ENCODE measurements around the gene UBP1. TPM values are rescaled to one million over a fixed set of nuclear protein-coding genes. Genes with fewer than 3 reads are reported as not detected.

Gene UBP1
- total and polyA plus RNA-seq, 9 of the 15 experiments (the other 6 are each of a cell fraction or from before 2014, with no cell fraction given) = 13.6 to 143 (median 79.6) TPM

DNA sequence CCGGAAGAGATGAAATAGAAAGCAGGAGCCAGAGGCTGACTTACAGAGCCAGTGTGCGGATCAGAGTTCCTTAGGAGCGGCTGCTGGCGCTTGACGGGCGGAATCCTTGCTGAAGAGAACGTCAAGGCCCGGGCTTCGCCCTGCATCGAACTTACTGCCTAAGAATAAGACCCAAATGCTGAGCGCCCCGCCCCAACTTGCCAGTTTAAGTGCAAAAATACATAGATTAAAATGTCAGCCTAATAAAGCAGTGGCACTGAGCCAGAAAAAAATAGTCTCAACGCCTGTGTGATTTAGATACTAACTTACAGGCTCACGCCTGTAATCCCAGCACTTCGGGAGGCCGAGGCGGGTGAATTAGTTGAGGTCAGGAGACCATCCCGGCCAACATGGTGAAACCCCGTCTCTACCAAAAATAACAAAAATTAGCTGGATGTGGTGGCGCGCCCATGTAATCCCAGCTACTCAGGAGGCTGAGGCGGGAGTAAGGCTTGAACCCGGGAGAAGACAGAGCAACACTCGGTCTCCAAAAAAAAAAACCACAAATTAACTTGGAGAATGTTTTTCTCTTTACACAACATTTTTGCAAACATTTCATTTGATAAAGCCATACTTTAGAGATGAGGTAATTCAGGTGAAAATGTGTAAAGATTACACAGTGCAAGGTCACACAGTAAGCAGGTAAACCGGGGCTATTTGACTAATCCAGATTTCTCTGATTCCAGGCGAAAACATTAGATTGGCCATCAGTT is 1.2 kb upstream of the UBP1 start (continued):
- TF ChIP-seq SRSF7 (optimal IDR thresholded peaks at IDR 0.05; ENCODE audit: low read depth, low read length) (no peak), NUFIP1 (IDR thresholded peaks at IDR 0.05; ENCODE audit: partially characterized antibody) (peak; percentile 1), GTF2E2 (tag; IDR thresholded peaks at IDR 0.05) (peak; percentile 89; the same call in 1 of the 2 replicates), CREM (IDR thresholded peaks at IDR 0.05; ENCODE audit: low read depth) (no peak), ZSCAN32 (CRISPR knock-in tag; IDR thresholded peaks at IDR 0.05) (no peak), NRF1 (conservative IDR thresholded peaks at IDR 0.05 in 1 of 2, IDR thresholded peaks at IDR 0.05 in 1 of 2) (no peak), L3MBTL2 (IDR thresholded peaks at IDR 0.05) (peak; percentile 69; the same call in 1 of the 2 replicates), TRIM28 (IDR thresholded peaks at IDR 0.05) (peak; percentile 69), CEBPZ (IDR thresholded peaks at IDR 0.05; ENCODE audit: borderline replicate concordance, low read depth, low read length) (no peak), PCBP2 (IDR thresholded peaks at IDR 0.05; ENCODE audit: low read depth, low read length, poor library complexity, severe bottlenecking) (no peak), ZBTB1 (CRISPR knock-in tag; IDR thresholded peaks at IDR 0.05; ENCODE audit: borderline replicate concordance, low read depth) (no peak), TBL1XR1 (IDR thresholded peaks at IDR 0.05; ENCODE audit: low read length in 2 of 2) (0 out of 4 replicates have a peak, but pooled peaks of 1 of the 2 experiments have one; percentile 5), ZNF740 (CRISPR knock-in tag; IDR thresholded peaks at IDR 0.05) (0 out of 2 replicates have a peak, but pooled peaks have one; percentile 48), ZNF740 (tag; IDR thresholded peaks at IDR 0.05) (no peak), NR4A1 (CRISPR knock-in tag; IDR thresholded peaks at IDR 0.05) (no peak; the same call in 1 of the 2 replicates), NR4A1 (tag; IDR thresholded peaks at IDR 0.05) (0 out of 2 replicates have a peak, but pooled peaks have one; percentile 47), CHD1 (IDR thresholded peaks at IDR 0.05; ENCODE audit: low read length) (peak; percentile 78), ZNF584 (CRISPR knock-in tag; IDR thresholded peaks at IDR 0.05; ENCODE audit: low read depth) (no peak), CBX5 (IDR thresholded peaks at IDR 0.05; ENCODE audit: borderline replicate concordance, low read depth) (no peak)
- TF ChIP-seq, protein P1, sequence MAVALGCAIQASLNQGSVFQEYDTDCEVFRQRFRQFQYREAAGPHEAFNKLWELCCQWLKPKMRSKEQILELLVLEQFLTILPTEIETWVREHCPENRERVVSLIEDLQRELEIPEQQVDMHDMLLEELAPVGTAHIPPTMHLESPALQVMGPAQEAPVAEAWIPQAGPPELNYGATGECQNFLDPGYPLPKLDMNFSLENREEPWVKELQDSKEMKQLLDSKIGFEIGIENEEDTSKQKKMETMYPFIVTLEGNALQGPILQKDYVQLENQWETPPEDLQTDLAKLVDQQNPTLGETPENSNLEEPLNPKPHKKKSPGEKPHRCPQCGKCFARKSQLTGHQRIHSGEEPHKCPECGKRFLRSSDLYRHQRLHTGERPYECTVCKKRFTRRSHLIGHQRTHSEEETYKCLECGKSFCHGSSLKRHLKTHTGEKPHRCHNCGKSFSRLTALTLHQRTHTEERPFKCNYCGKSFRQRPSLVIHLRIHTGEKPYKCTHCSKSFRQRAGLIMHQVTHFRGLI (CRISPR knock-in tag; IDR thresholded peaks at IDR 0.05) = no peak
- TF ChIP-seq, protein P2, sequence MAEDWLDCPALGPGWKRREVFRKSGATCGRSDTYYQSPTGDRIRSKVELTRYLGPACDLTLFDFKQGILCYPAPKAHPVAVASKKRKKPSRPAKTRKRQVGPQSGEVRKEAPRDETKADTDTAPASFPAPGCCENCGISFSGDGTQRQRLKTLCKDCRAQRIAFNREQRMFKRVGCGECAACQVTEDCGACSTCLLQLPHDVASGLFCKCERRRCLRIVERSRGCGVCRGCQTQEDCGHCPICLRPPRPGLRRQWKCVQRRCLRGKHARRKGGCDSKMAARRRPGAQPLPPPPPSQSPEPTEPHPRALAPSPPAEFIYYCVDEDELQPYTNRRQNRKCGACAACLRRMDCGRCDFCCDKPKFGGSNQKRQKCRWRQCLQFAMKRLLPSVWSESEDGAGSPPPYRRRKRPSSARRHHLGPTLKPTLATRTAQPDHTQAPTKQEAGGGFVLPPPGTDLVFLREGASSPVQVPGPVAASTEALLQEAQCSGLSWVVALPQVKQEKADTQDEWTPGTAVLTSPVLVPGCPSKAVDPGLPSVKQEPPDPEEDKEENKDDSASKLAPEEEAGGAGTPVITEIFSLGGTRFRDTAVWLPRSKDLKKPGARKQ (CRISPR knock-in tag; IDR thresholded peaks at IDR 0.05) = no peak
